GM12891 (cell line): ENCODE measurements around the gene GALNT13.

Experiments used
- POLR2A ChIP-seq: IDR thresholded peaks from 2 replicates; pipeline ENCODE4 v1.6.1; 2011; ENCODE audit warnings: low read depth, low read length, control low read depth
- POLR2AphosphoS5 ChIP-seq: IDR thresholded peaks from 2 replicates; pipeline ENCODE4 v1.6.1; 2011; ENCODE audit warnings: low read depth, low read length, control low read depth
- SPI1 ChIP-seq: IDR thresholded peaks from 2 replicates; pipeline ENCODE4 v1.6.1; 2011; ENCODE audit warnings: low read depth, low read length, control low read depth
- TAF1 ChIP-seq: IDR thresholded peaks from 2 replicates; pipeline ENCODE4 v1.6.1; 2011; ENCODE audit warnings: low read depth, low read length, control low read depth

GRCh38 chr2:154446324-154446723 lies 574.6 kb downstream of the GALNT13 start:
- TF ChIP-seq POLR2AphosphoS5 (no peak), POLR2A (no peak), SPI1 (no peak), TAF1 (no peak)
